Measurements from ENCODE around the gene CEP95. TPM values are rescaled to one million over a fixed set of nuclear protein-coding genes. Genes with fewer than 3 reads are reported as not detected.

CEP95 gene
- total RNA-seq, 5 donors from 2014 or later (not counting 1 experiment from before 2014, with no cell fraction given) = 77.0 to 168 (median 91.9) TPM

- WGBS (ENCODE audit: insufficient coverage) = no CpG with 5 or more reads among the region's 2 CpGs
- no peak overlapping the region for H3K4me3 ChIP-seq (ENCODE audit: control insufficient read depth in 1 of 2, extremely low read depth in 1 of 2, low read length in 1 of 2)
- ATAC-seq (replicated peaks in 1 of 4) (no peak), DNase-seq (no peak)
- H3K4me1 ChIP-seq (ENCODE audit: control insufficient read depth in 1 of 2, extremely low read depth in 1 of 2, insufficient read depth in 2 of 2, low read length in 2 of 2) = no peaks in the 10 kb centered on the region
- H3K9me3 Mint-ChIP-seq = no peaks in the 10 kb centered on the region
- no peak overlapping the region for H3K4me3 Mint-ChIP-seq
- H3K9me3 ChIP-seq = no peaks in the 10 kb centered on the region
- H3K27ac ChIP-seq (ENCODE audit: low read length) = no peak overlapping the region
- H3K27me3 Mint-ChIP-seq = no peaks in the 10 kb centered on the region
- ChIA-PET CTCF (no interaction called here), POLR2A (no interaction called here)
- peaks cover 12 to 78% of the 10 kb centered on the region in 2 donors for H3K36me3 ChIP-seq (ENCODE audit: control insufficient read depth in 2 of 2, extremely low read depth in 1 of 2, insufficient read depth in 1 of 2, low read length in 1 of 2)
- peaks cover 0 to 6% (median 0%) of the 10 kb centered on the region in 3 donors for H3K4me1 Mint-ChIP-seq
- H3K27ac Mint-ChIP-seq = peak overlapping the region in 1 of 2 donors; percentile 56
- no peaks in the 10 kb centered on the region for H3K27me3 ChIP-seq (replicated peaks in 1 of 2; ENCODE audit: control insufficient read depth in 2 of 2, extremely low read depth in 1 of 2, insufficient read depth in 2 of 2, low read length in 1 of 2)
- peaks cover 47% of the 10 kb centered on the region for H3K36me3 Mint-ChIP-seq
Observed at GRCh38 chr17:64536913-64537312, 30.1 kb downstream of the CEP95 start.

GRCh38 chr17:64537488-64537887 is 30.7 kb downstream of the CEP95 start:
- Histone ChIP-seq H3K9me3 (no peaks in the 10 kb centered on the region), H3K27ac (ENCODE audit: low read length) (no peak overlapping the region), H3K4me3 (ENCODE audit: control insufficient read depth in 1 of 2, extremely low read depth in 1 of 2, low read length in 1 of 2) (no peak overlapping the region), H3K27me3 (replicated peaks in 1 of 2; ENCODE audit: control insufficient read depth in 2 of 2, extremely low read depth in 1 of 2, insufficient read depth in 2 of 2, low read length in 1 of 2) (no peaks in the 10 kb centered on the region), H3K36me3 (ENCODE audit: control insufficient read depth in 2 of 2, extremely low read depth in 1 of 2, insufficient read depth in 1 of 2, low read length in 1 of 2) (peaks cover 12 to 75% of the 10 kb centered on the region in 2 donors), H3K4me1 (ENCODE audit: control insufficient read depth in 1 of 2, extremely low read depth in 1 of 2, insufficient read depth in 2 of 2, low read length in 2 of 2) (no peaks in the 10 kb centered on the region)
- ChIA-PET CTCF (interaction anchor here (0.5 to 0.6 kb wide), 2 partner anchors 146 to 238 kb away, joined by 3 read pairs; no protein-coding TSS in a partner anchor), POLR2A (no interaction called here)
- H3K27ac Mint-ChIP-seq = peak overlapping the region in 1 of 2 donors; percentile 56
- no peaks in the 10 kb centered on the region for H3K27me3 Mint-ChIP-seq
- DNase-seq = no peak
- peaks cover 0 to 6% (median 0%) of the 10 kb centered on the region in 3 donors for H3K4me1 Mint-ChIP-seq
- no CpG with 5 or more reads among the region's 5 CpGs for WGBS (ENCODE audit: insufficient coverage)
- no peak for ATAC-seq (replicated peaks in 1 of 4)
- no peaks in the 10 kb centered on the region for H3K9me3 Mint-ChIP-seq
- H3K36me3 Mint-ChIP-seq = peaks cover 44% of the 10 kb centered on the region
- no peak overlapping the region for H3K4me3 Mint-ChIP-seq

DNA sequence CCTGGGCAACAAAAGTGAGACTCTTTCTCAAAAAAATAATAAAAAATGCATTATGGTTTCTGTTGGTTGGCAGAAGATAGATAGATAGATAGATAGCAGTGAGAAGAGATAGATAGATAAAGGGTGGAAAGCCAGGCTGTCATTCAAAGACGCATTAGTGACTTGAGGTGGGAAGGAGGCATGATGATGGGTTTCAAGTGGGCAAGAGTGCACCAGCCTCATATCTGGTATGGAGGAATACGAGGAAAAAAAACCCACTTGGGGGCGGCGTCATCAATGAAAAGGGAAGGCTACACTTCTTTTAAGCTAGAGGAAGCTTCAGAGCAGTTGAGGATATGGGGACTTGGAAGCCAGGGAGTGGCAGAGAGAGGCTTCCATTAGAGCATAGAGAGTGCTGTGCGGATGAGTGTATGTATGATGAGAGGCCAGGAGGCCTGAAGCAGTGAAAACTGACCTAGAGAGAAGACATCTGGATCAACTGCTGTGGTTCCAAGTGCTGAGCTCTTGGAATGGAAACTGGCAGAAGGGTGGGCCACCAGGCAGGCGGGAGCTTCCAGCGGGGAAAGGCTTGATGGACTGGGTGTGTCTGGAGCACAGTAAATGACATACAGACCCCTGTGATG is 31.8 kb downstream of the CEP95 start:
- 100% methylated on average over 6 of the region's 7 CpGs for WGBS (ENCODE audit: insufficient coverage)
- H3K4me3 ChIP-seq (ENCODE audit: control insufficient read depth in 1 of 2, extremely low read depth in 1 of 2, low read length in 1 of 2) = no peak overlapping the region
- Mint-ChIP-seq H3K4me3 (no peak overlapping the region), H3K27ac (peak overlapping the region; percentile 33 to 61), H3K36me3 (peaks cover 39% of the 10 kb centered on the region), H3K4me1 (peaks cover 0 to 6% (median 0%) of the 10 kb centered on the region in 3 donors), H3K9me3 (no peaks in the 10 kb centered on the region), H3K27me3 (no peaks in the 10 kb centered on the region)
- no peaks in the 10 kb centered on the region for H3K4me1 ChIP-seq (ENCODE audit: control insufficient read depth in 1 of 2, extremely low read depth in 1 of 2, insufficient read depth in 2 of 2, low read length in 2 of 2)
- DNase-seq = no peak
- POLR2A ChIA-PET = interaction anchor here in 1 of 2 donors (0.6 to 0.9 kb wide), 4 partner anchors 9 to 170 kb away, joined by 3 read pairs; no protein-coding TSS in a partner anchor
- no peaks in the 10 kb centered on the region for H3K9me3 ChIP-seq
- H3K27me3 ChIP-seq (replicated peaks in 1 of 2; ENCODE audit: control insufficient read depth in 2 of 2, extremely low read depth in 1 of 2, insufficient read depth in 2 of 2, low read length in 1 of 2) = no peaks in the 10 kb centered on the region
- no peak for ATAC-seq (replicated peaks in 1 of 4)
- CTCF ChIA-PET = no interaction called here
- H3K27ac ChIP-seq (ENCODE audit: low read length) = no peak overlapping the region
- H3K36me3 ChIP-seq (ENCODE audit: control insufficient read depth in 2 of 2, extremely low read depth in 1 of 2, insufficient read depth in 1 of 2, low read length in 1 of 2) = peaks cover 12 to 69% of the 10 kb centered on the region in 2 donors

- ChIA-PET CTCF (interaction anchor here in 1 of 2 donors (0.7 kb wide), 1 partner anchor 58 kb away, joined by 3 read pairs; no protein-coding TSS in a partner anchor), POLR2A (interaction anchor here in 1 of 2 donors (0.7 kb wide), 1 partner anchor 58 kb away, joined by 4 read pairs; no protein-coding TSS in a partner anchor)
- H3K27me3 ChIP-seq (replicated peaks in 1 of 2; ENCODE audit: control insufficient read depth in 2 of 2, extremely low read depth in 1 of 2, insufficient read depth in 2 of 2, low read length in 1 of 2) = no peaks in the 10 kb centered on the region
- H3K27ac ChIP-seq (ENCODE audit: low read length) = no peak overlapping the region
- H3K4me1 ChIP-seq (ENCODE audit: control insufficient read depth in 1 of 2, extremely low read depth in 1 of 2, insufficient read depth in 2 of 2, low read length in 2 of 2) = no peaks in the 10 kb centered on the region
- Mint-ChIP-seq H3K36me3 (peaks cover 38% of the 10 kb centered on the region), H3K4me3 (no peak overlapping the region), H3K27ac (peak overlapping the region in 1 of 2 donors; percentile 59), H3K9me3 (no peaks in the 10 kb centered on the region), H3K4me1 (peaks cover 0 to 6% (median 0%) of the 10 kb centered on the region in 3 donors), H3K27me3 (no peaks in the 10 kb centered on the region)
- 92% methylated on average over 3 of the region's 5 CpGs for WGBS (ENCODE audit: insufficient coverage)
- ATAC-seq (replicated peaks in 1 of 4) = peak in 1 of 4 experiments; percentile 27
- no peaks in the 10 kb centered on the region for H3K9me3 ChIP-seq
- peaks cover 12 to 67% of the 10 kb centered on the region in 2 donors for H3K36me3 ChIP-seq (ENCODE audit: control insufficient read depth in 2 of 2, extremely low read depth in 1 of 2, insufficient read depth in 1 of 2, low read length in 1 of 2)
- DNase-seq = no peak
- no peak overlapping the region for H3K4me3 ChIP-seq (ENCODE audit: control insufficient read depth in 1 of 2, extremely low read depth in 1 of 2, low read length in 1 of 2)
Observed at GRCh38 chr17:64540118-64540776, 33.5 kb downstream of the CEP95 start.

DNA sequence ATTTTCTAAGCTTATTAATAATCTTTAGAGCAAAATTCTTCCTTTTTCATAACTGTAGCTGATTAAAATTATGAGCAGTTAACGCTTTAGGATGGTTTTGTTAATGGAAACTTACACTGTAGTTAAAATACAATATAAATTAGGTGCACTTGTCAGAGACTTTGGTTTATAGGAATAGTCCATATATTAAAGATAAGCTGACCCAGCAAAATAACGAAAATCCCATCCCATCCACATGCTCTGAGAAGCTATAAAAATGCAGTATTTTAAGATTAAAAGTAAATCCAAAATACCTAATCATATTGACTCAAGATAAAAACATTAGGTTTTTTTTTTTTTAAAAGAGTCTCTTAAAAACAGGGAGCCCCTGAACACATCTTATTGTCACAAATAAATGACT is 38.0 kb downstream of the CEP95 start:
- Mint-ChIP-seq H3K27me3 (no peaks in the 10 kb centered on the region), H3K4me3 (no peak overlapping the region), H3K36me3 (peaks cover 32% of the 10 kb centered on the region), H3K4me1 (no peaks in the 10 kb centered on the region), H3K9me3 (no peaks in the 10 kb centered on the region), H3K27ac (no peak overlapping the region)
- Histone ChIP-seq H3K4me1 (ENCODE audit: control insufficient read depth in 1 of 2, extremely low read depth in 1 of 2, insufficient read depth in 2 of 2, low read length in 2 of 2) (no peaks in the 10 kb centered on the region), H3K36me3 (ENCODE audit: control insufficient read depth in 2 of 2, extremely low read depth in 1 of 2, insufficient read depth in 1 of 2, low read length in 1 of 2) (peaks cover 5 to 65% of the 10 kb centered on the region in 2 donors), H3K4me3 (ENCODE audit: control insufficient read depth in 1 of 2, extremely low read depth in 1 of 2, low read length in 1 of 2) (no peak overlapping the region), H3K9me3 (no peaks in the 10 kb centered on the region), H3K27ac (ENCODE audit: low read length) (no peak overlapping the region), H3K27me3 (replicated peaks in 1 of 2; ENCODE audit: control insufficient read depth in 2 of 2, extremely low read depth in 1 of 2, insufficient read depth in 2 of 2, low read length in 1 of 2) (no peaks in the 10 kb centered on the region)
- no peak for DNase-seq
- no peak for ATAC-seq (replicated peaks in 1 of 4)
- ChIA-PET CTCF (interaction anchor here in 1 of 2 donors (0.6 kb wide), 1 partner anchor 9 kb away, joined by 3 read pairs; no protein-coding TSS in a partner anchor), POLR2A (interaction anchor here (0.6 to 0.7 kb wide), 3 partner anchors 30 to 430 kb away, joined by 3 to 14 read pairs (median 5); no protein-coding TSS in a partner anchor)
- no CpG with 5 or more reads among the region's 2 CpGs for WGBS (ENCODE audit: insufficient coverage)

GRCh38 chr17:64546716-64547115 is 39.9 kb downstream of the CEP95 start:
- no peak overlapping the region for H3K4me3 ChIP-seq (ENCODE audit: control insufficient read depth in 1 of 2, extremely low read depth in 1 of 2, low read length in 1 of 2)
- ATAC-seq (replicated peaks in 1 of 4) (no peak), DNase-seq (no peak)
- Mint-ChIP-seq H3K4me1 (no peaks in the 10 kb centered on the region), H3K27me3 (no peaks in the 10 kb centered on the region), H3K9me3 (no peaks in the 10 kb centered on the region), H3K27ac (peak overlapping the region in 1 of 2 donors; percentile 31), H3K4me3 (no peak overlapping the region), H3K36me3 (peaks cover 43% of the 10 kb centered on the region)
- H3K4me1 ChIP-seq (ENCODE audit: control insufficient read depth in 1 of 2, extremely low read depth in 1 of 2, insufficient read depth in 2 of 2, low read length in 2 of 2) = no peaks in the 10 kb centered on the region
- H3K36me3 ChIP-seq (ENCODE audit: control insufficient read depth in 2 of 2, extremely low read depth in 1 of 2, insufficient read depth in 1 of 2, low read length in 1 of 2) = peaks cover 5 to 66% of the 10 kb centered on the region in 2 donors
- H3K27me3 ChIP-seq (replicated peaks in 1 of 2; ENCODE audit: control insufficient read depth in 2 of 2, extremely low read depth in 1 of 2, insufficient read depth in 2 of 2, low read length in 1 of 2) = no peaks in the 10 kb centered on the region
- WGBS (ENCODE audit: insufficient coverage) = no CpG with 5 or more reads among the region's 7 CpGs
- no peak overlapping the region for H3K27ac ChIP-seq (ENCODE audit: low read length)
- no peaks in the 10 kb centered on the region for H3K9me3 ChIP-seq
- ChIA-PET CTCF (no interaction called here), POLR2A (interaction anchor here in 1 of 2 donors (0.5 to 0.6 kb wide), 2 partner anchors 61 to 338 kb away, joined by 3 to 4 read pairs; no protein-coding TSS in a partner anchor)

Measured in T-cell (primary cell).